K562 (cell line): ENCODE measurements around the gene TENT5A. TPM values are rescaled to one million over a fixed set of nuclear protein-coding genes. Genes with fewer than 3 reads are reported as not detected.

Experiments used
- ATAC-seq: fragments of 200-7000 bp; cut with Tn5 transposase; 3 replicates; pipeline ENCODE4 v1.9.1; 2020; ENCODE audit warnings: moderate library complexity
- BruUV-seq: library from RNA; stranded (reverse); fragments of 400-500 nt; replicated peaks from 2 replicates; lab custom pipeline; 2021; lab: Mats Ljungman, UMichigan
- CTCF ChIA-PET: fragments of 300-600 bp; formaldehyde crosslinking; extraction: SDS; loops from one replicate; lab custom pipeline; 2021; ENCODE audit warnings: low intra/inter-chr PET ratio; lab: Yijun Ruan, JAX
- POLR2A ChIA-PET: fragments of 300-600, 350-650 bp; sonication (Branson Sonifier 250); formaldehyde crosslinking; extraction: SDS; loops from one replicate; lab custom pipeline; 2021; ENCODE audit warnings: antibody characterized with exemption, inconsistent platforms; lab: Yijun Ruan, JAX
- DNase-seq, 4 experiments: peaks; one replicate each; pipeline versions ENCODE4 v3.0.0 to v3.0.0-alpha.2; 2011 to 2018; ENCODE audit warnings: low spot score in 3 of 4, mixed read lengths in 3 of 4; ENCODE audit errors: extremely low read depth in 1 of 4
- FAIRE-seq: peaks from 2 replicates; lab custom pipeline; 2011; peaks lifted over from hg19 to GRCh38; lab: Jason Lieb, UNC
- H2AFZ ChIP-seq: 2 replicates; pipeline ENCODE4 v1.6.0; 2011; ENCODE audit warnings: low read depth, low read length, control low read depth, inconsistent platforms
- H3K27ac ChIP-seq: fragments of 200-600 bp; 3 replicates; pipeline ENCODE4 v1.8.0; 2011; ENCODE audit warnings: low read depth, mild to moderate bottlenecking, control low read depth, inconsistent platforms, low read length, moderate library complexity, mixed read lengths; ENCODE audit errors: extremely low read depth
- H3K27me3 ChIP-seq, 2 experiments: fragments of 300-600 bp in 1 of 2; 2 replicates in 1 of 2; 3 replicates in 1 of 2; pipeline versions ENCODE4 v1.6.0 to v1.8.0; 2011; ENCODE audit warnings: inconsistent platforms in 2 of 2, low read length in 2 of 2, mild to moderate bottlenecking in 1 of 2, mixed read lengths in 1 of 2, moderate library complexity in 1 of 2; ENCODE audit not compliant: control insufficient read depth in 2 of 2, insufficient read depth in 2 of 2
- H3K36me3 ChIP-seq: fragments of 300-600 bp; 3 replicates; pipeline ENCODE4 v1.8.0; 2011; ENCODE audit warnings: mild to moderate bottlenecking, low read length, inconsistent platforms; ENCODE audit not compliant: control insufficient read depth, insufficient read depth
- H3K4me1 ChIP-seq, 2 experiments: fragments of 200-600 bp in 1 of 2; replicated peaks in 1 of 2; 2 replicates in 1 of 2; 3 replicates in 1 of 2; pipeline versions ENCODE4 v1.5.1 to v1.8.0; 2011; ENCODE audit warnings: inconsistent platforms in 2 of 2, low read length in 2 of 2, mild to moderate bottlenecking in 1 of 2, mixed read lengths in 1 of 2, moderate library complexity in 1 of 2; ENCODE audit not compliant: control insufficient read depth in 2 of 2, insufficient read depth in 2 of 2
- H3K4me2 ChIP-seq: 2 replicates; pipeline ENCODE4 v1.6.1; 2011; ENCODE audit warnings: low read length, control low read depth, inconsistent platforms, mixed read lengths; ENCODE audit not compliant: insufficient read depth
- H3K4me3 ChIP-seq: fragments of 200-600 bp; sonication (generic), shearing (Covaris generic); 2 replicates; pipeline ENCODE4 v1.5.1; 2016; ENCODE audit warnings: control low read depth, inconsistent platforms
- H3K79me2 ChIP-seq: fragments of 200-600 bp; 3 replicates; pipeline ENCODE4 v1.8.0; 2011; ENCODE audit warnings: low read length, inconsistent platforms; ENCODE audit not compliant: control insufficient read depth, insufficient read depth
- H3K9ac ChIP-seq, 2 experiments: 2 replicates each; pipeline versions ENCODE4 v1.6.0 to v1.6.1; 2011; ENCODE audit warnings: low read depth in 2 of 2, low read length in 2 of 2, control low read depth in 1 of 2, inconsistent platforms in 1 of 2, mild to moderate bottlenecking in 1 of 2, mixed read lengths in 1 of 2; ENCODE audit not compliant: insufficient read depth in 1 of 2
- H3K9me1 ChIP-seq: one replicate; pipeline ENCODE4 v1.6.0; 2011; ENCODE audit warnings: inconsistent platforms, mild to moderate bottlenecking, low read length, moderate library complexity; ENCODE audit not compliant: control insufficient read depth, insufficient read depth
- H3K9me3 ChIP-seq: replicated peaks from 2 replicates; pipeline ENCODE4 v1.5.1; 2011; ENCODE audit warnings: low read depth, low read length, inconsistent platforms; ENCODE audit not compliant: control insufficient read depth, insufficient read depth
- H4K20me1 ChIP-seq: replicated peaks from 2 replicates; pipeline ENCODE4 v1.6.1; 2011; ENCODE audit warnings: low read length, inconsistent platforms, mixed read lengths; ENCODE audit not compliant: control insufficient read depth, insufficient read depth
- CBX5 ChIP-seq: IDR thresholded peaks from 2 replicates; pipeline ENCODE4 v1.6.1; 2014; ENCODE audit warnings: low read depth, borderline replicate concordance
- ELF1 ChIP-seq: fragments of 200-800 bp; sonication (Bioruptor generic); IDR thresholded peaks from 2 replicates; pipeline ENCODE4 v1.6.1; 2016; ENCODE audit warnings: missing genetic modification characterization, missing compliant biosample characterization
- ESRRB ChIP-seq: fragments of 250-450 bp; sonication (Bioruptor Pico); IDR thresholded peaks from 2 replicates; pipeline ENCODE4 v1.5.0; 2020; ENCODE audit warnings: mild to moderate bottlenecking, moderate library complexity, borderline replicate concordance
- HMG20B ChIP-seq: fragments of 250-450 bp; sonication (Bioruptor Pico); IDR thresholded peaks from 2 replicates; pipeline ENCODE4 v1.5.0; 2021; ENCODE audit warnings: mild to moderate bottlenecking
- JUNB ChIP-seq: fragments of 450-650 bp; formaldehyde crosslinking; conservative IDR thresholded peaks from 2 replicates; pipeline ENCODE4 v1.4.0; 2020; ENCODE audit warnings: mild to moderate bottlenecking
- MXI1 ChIP-seq: IDR thresholded peaks from 2 replicates; pipeline ENCODE4 v1.6.1; 2011; ENCODE audit warnings: low read depth, mild to moderate bottlenecking, improper control_type of control experiment, low read length
- NFRKB ChIP-seq: fragments of 450-650 bp; IDR thresholded peaks from 2 replicates; pipeline ENCODE4 v1.6.1; 2016; ENCODE audit warnings: low read depth
- RBM34 ChIP-seq: fragments of 200-400 bp; formaldehyde crosslinking; IDR thresholded peaks from 2 replicates; pipeline ENCODE4 v1.6.1; 2018; ENCODE audit warnings: low read length, borderline replicate concordance; ENCODE audit not compliant: insufficient read depth
- RFX5 ChIP-seq: IDR thresholded peaks from 2 replicates; pipeline ENCODE4 v1.6.1; 2011; ENCODE audit warnings: low read depth, mild to moderate bottlenecking, improper control_type of control experiment, low read length
- SRSF3 ChIP-seq: fragments of 200-400 bp; formaldehyde crosslinking; IDR thresholded peaks from 2 replicates; pipeline ENCODE4 v1.6.1; 2016; ENCODE audit warnings: mild to moderate bottlenecking, low read length, moderate library complexity; ENCODE audit not compliant: insufficient read depth
- STAG1 ChIP-seq: sonication (generic); formaldehyde crosslinking; IDR thresholded peaks from 2 replicates; pipeline ENCODE4 v1.5.0; 2020; ENCODE audit warnings: missing genetic modification reagents, borderline replicate concordance
- WHSC1 ChIP-seq: IDR thresholded peaks from one replicate; pipeline ENCODE4 v1.6.1; 2012; ENCODE audit warnings: low read length, control low read depth, inconsistent platforms
- ZFP1 ChIP-seq: fragments of 450-650 bp; formaldehyde crosslinking; IDR thresholded peaks from 2 replicates; pipeline ENCODE4 v1.4.0; 2020; ENCODE audit warnings: mild to moderate bottlenecking, mixed read lengths
- ZNF165 ChIP-seq: fragments of 250-450 bp; sonication (Bioruptor Pico); IDR thresholded peaks from 2 replicates; pipeline ENCODE4 v1.4.0; 2020; ENCODE audit warnings: borderline replicate concordance
- ZNF644 ChIP-seq: fragments of 200-800 bp; sonication (Bioruptor generic); IDR thresholded peaks from 2 replicates; pipeline ENCODE4 v1.6.1; 2016; ENCODE audit warnings: low read depth, missing genetic modification characterization, missing compliant biosample characterization
- WGBS: fragments of 100-300 bp; shearing (Covaris generic); methylation state at CpG from one replicate; pipeline ENCODE4 v1.1.6; 2016; ENCODE audit warnings: low coverage, mixed read lengths; ENCODE audit not compliant: insufficient coverage; ENCODE audit errors: missing lambda C conversion rate; 5-methylcytosine and 5-hydroxymethylcytosine counted together
- in situ Hi-C: fragments of 300-500 bp; cut with MboI; formaldehyde crosslinking; loops from 4 replicates; pipeline ENCODE4 v1.15.0; 2018; ENCODE audit warnings: inconsistent platforms, mixed read lengths
- intact Hi-C: fragments of 100-400 bp; cut with micrococcal nuclease; formaldehyde crosslinking; loops from 2 replicates; pipeline ENCODE4 v1.14.2; 2022
- polyA plus RNA-seq, 8 experiments: library from polyadenylated mRNA; depleted of rRNA in 4 of 8; stranded (reverse) in 5 of 8; unstranded in 3 of 8; fragments of >200 nt; fragmentation: Nextera tagmentation in 2 of 8; fragmentation: Illumina TruSeq in 1 of 8; extraction: Ambion mirVana in 2 of 8; extraction: Trizol in 1 of 8; gene quantifications; 2 replicates each; pipeline versions ENCODE4 v1.2.1 to v1.2.3, GENCODE V29; 2011 to 2014; ENCODE audit warnings: inconsistent platforms in 1 of 8, missing spikeins in 1 of 8
- total RNA-seq, 7 experiments: library from RNA; depleted of rRNA in 6 of 7; stranded (reverse); fragments of >200 nt in 6 of 7; fragmentation: Illumina TruSeq in 2 of 7; extraction: Trizol in 2 of 7; gene quantifications; 2 replicates each; pipeline versions ENCODE4 v1.2.1 to v1.2.3, GENCODE V29; 2011 to 2021; ENCODE audit warnings: low replicate concordance in 1 of 7
- TF ChIP-seq, protein P1 (sequence below): fragments of 450-650 bp; IDR thresholded peaks from 2 replicates; pipeline ENCODE4 v1.6.1; 2016; ENCODE audit warnings: missing biosample characterization, missing genetic modification characterization
- TF ChIP-seq, protein P2 (sequence below), 2 experiments: IDR thresholded peaks; 2 replicates each; pipeline ENCODE4 v1.6.1; 2012; ENCODE audit warnings: improper control_type of control experiment in 2 of 2, low read depth in 2 of 2, low read length in 2 of 2, borderline replicate concordance in 1 of 2

TENT5A gene
- total and polyA plus RNA-seq, 9 of the 15 experiments (the other 6 are each of a cell fraction or from before 2014, with no cell fraction given) = 0.77 to 2.3 (median 1.3) TPM

DNA sequence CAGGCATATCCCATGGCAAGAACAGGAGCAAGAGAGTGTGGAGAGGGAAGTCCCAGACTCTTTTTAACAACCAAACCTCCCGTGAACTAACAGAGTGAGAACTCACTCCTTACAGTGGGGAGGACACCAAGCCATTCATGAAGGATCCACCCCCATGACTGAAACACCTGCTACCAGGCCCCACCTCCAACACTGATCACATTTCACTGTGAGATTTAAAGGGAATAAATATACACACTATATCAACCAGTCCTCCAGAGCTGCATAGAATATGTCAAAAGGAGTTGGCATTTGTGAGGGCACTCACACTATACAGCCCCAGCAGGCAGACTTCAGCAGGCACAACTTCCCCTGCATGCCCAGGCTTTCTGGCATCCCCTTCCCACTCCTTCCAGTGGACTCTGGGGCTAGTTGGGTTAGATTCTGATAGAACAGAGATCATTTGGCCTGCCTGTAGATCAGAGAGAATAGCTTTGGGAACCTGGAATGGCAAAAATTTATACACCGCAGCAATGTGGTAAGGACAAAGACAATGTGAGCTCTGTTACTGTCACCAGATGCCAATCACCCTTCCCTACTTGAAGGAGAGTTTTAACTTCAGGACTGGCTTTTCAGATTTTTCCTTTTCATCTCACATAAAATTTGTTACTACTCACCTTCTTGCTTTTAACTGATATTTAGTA lies 25.2 kb upstream of the TENT5A start:
- no peak for ATAC-seq
- H2AFZ ChIP-seq = no peak overlapping the region

More for the DNA sequence above, 25.2 kb upstream of the TENT5A start:
- Histone ChIP-seq H4K20me1 (no peaks in the 10 kb centered on the region), H3K79me2 (no peaks in the 10 kb centered on the region), H3K4me1 (no peaks in the 10 kb centered on the region), H3K27me3 (no peaks in the 10 kb centered on the region), H3K4me2 (no peak overlapping the region), H3K27ac (no peak overlapping the region), H3K9me3 (no peaks in the 10 kb centered on the region), H3K9me1 (no peaks in the 10 kb centered on the region), H3K9ac (no peak overlapping the region), H3K4me3 (no peak overlapping the region), H3K36me3 (no peaks in the 10 kb centered on the region)
- DNase-seq = no peak
- TF ChIP-seq ZNF644 (tag) = no peak
- TF ChIP-seq CBX5 = no peak
- no peak for TF ChIP-seq RFX5
- no peak for TF ChIP-seq JUNB (CRISPR knock-in tag)
- TF ChIP-seq ZFP1 = no peak
- no peak for TF ChIP-seq HMG20B (CRISPR knock-in tag)
- TF ChIP-seq SRSF3 = no peak
- TF ChIP-seq, protein P1, sequence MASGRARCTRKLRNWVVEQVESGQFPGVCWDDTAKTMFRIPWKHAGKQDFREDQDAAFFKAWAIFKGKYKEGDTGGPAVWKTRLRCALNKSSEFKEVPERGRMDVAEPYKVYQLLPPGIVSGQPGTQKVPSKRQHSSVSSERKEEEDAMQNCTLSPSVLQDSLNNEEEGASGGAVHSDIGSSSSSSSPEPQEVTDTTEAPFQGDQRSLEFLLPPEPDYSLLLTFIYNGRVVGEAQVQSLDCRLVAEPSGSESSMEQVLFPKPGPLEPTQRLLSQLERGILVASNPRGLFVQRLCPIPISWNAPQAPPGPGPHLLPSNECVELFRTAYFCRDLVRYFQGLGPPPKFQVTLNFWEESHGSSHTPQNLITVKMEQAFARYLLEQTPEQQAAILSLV (tag) = no peak
- no peak for TF ChIP-seq ZNF165 (CRISPR knock-in tag)
- TF ChIP-seq WHSC1 = no peak
- TF ChIP-seq NFRKB = no peak
- no peak for TF ChIP-seq ESRRB (CRISPR knock-in tag)
- TF ChIP-seq, protein P2, sequence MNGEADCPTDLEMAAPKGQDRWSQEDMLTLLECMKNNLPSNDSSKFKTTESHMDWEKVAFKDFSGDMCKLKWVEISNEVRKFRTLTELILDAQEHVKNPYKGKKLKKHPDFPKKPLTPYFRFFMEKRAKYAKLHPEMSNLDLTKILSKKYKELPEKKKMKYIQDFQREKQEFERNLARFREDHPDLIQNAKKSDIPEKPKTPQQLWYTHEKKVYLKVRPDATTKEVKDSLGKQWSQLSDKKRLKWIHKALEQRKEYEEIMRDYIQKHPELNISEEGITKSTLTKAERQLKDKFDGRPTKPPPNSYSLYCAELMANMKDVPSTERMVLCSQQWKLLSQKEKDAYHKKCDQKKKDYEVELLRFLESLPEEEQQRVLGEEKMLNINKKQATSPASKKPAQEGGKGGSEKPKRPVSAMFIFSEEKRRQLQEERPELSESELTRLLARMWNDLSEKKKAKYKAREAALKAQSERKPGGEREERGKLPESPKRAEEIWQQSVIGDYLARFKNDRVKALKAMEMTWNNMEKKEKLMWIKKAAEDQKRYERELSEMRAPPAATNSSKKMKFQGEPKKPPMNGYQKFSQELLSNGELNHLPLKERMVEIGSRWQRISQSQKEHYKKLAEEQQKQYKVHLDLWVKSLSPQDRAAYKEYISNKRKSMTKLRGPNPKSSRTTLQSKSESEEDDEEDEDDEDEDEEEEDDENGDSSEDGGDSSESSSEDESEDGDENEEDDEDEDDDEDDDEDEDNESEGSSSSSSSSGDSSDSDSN (IDR thresholded peaks at IDR 0.05; ENCODE audit: borderline replicate concordance in 1 of 2, low read depth in 2 of 2, low read length in 2 of 2) = no peak
- no peak for TF ChIP-seq RBM34
- no peak for TF ChIP-seq STAG1 (CRISPR knock-in tag)
- TF ChIP-seq ELF1 (tag) = no peak
- TF ChIP-seq MXI1 = no peak
- FAIRE-seq = no peak
- in situ Hi-C loops (no loop called here), intact Hi-C loops (no loop called here)
- 0% methylated on average over 2 of the region's 2 CpGs for WGBS
- ChIA-PET CTCF (no interaction called here), POLR2A (no interaction called here)
- BruUV-seq = no TSS peak
